Prostate gland (tissue), 2 donors: ENCODE results near the gene SLC66A2. TPM values are rescaled to one million over a fixed set of nuclear protein-coding genes. Genes with fewer than 3 reads are reported as not detected.

Source experiments
- DNase-seq: peaks from one replicate; pipeline ENCODE4 v3.0.0-alpha.2; 2019; ENCODE audit warnings: low spot score
- H3K27ac ChIP-seq, 2 donors: fragments of 200-600 bp; sonication (generic); 2 replicates each; pipeline ENCODE4 v1.5.1; 2017 to 2019
- H3K27me3 ChIP-seq: fragments of 200-600 bp; sonication (generic); replicated peaks from 2 replicates; pipeline ENCODE4 v1.5.1; 2019; ENCODE audit not compliant: insufficient read depth
- H3K36me3 ChIP-seq, 2 donors: fragments of 200-600 bp; sonication (generic); 1 replicate in 1 of 2; 2 replicates in 1 of 2; pipeline versions ENCODE4 v1.5.1 to v1.8.1; 2017 to 2019
- H3K4me1 ChIP-seq: fragments of 200-600 bp; sonication (generic); replicated peaks from 2 replicates; pipeline ENCODE4 v1.5.1; 2019
- H3K4me3 ChIP-seq, 2 donors: fragments of 200-600 bp; sonication (generic); 2 replicates each; pipeline ENCODE4 v1.5.1; 2017 to 2019
- H3K9me3 ChIP-seq: fragments of 200-600 bp; sonication (generic); 2 replicates; pipeline ENCODE4 v1.5.1; 2017
- CTCF ChIP-seq, 4 experiments: fragments of 200-600 bp in 2 of 4; fragments of 450-650 bp in 2 of 4; sonication (generic) in 2 of 4; IDR thresholded peaks; 1 replicate in 3 of 4; 2 replicates in 1 of 4; pipeline ENCODE4 v1.5.1; 2016 to 2019; ENCODE audit warnings: antibody characterized with exemption in 4 of 4, mild to moderate bottlenecking in 2 of 4, moderate library complexity in 2 of 4
- POLR2A ChIP-seq: fragments of 450-650 bp; IDR thresholded peaks from one replicate; pipeline ENCODE4 v1.6.1; 2016; ENCODE audit warnings: antibody characterized with exemption, mild to moderate bottlenecking
- POLR2AphosphoS5 ChIP-seq: sonication (generic); formaldehyde crosslinking; IDR thresholded peaks from one replicate; pipeline ENCODE4 v1.6.1; 2017; ENCODE audit warnings: antibody characterized with exemption
- WGBS: methylation state at CpG from one replicate; pipeline ENCODE4 v1.1.5; 2018; 5-methylcytosine and 5-hydroxymethylcytosine counted together
- intact Hi-C: fragments of 100-400 bp; cut with DNase I; formaldehyde crosslinking; loops from one replicate; pipeline ENCODE4 v1.14.2; 2022
- total RNA-seq, 2 donors: library from RNA; depleted of rRNA; stranded (reverse); fragments of >200 nt; gene quantifications; one replicate each; pipeline ENCODE4 v1.1.0, GENCODE V29; 2016

The SLC66A2 gene
- total RNA-seq, 2 donors from 2014 or later = 37.6 to 74.1 TPM

GRCh38 chr18:79869591-79870300 lies 81.7 kb downstream of the SLC66A2 start:
- WGBS = 91% methylated on average over 31 of the region's 32 CpGs
- Histone ChIP-seq H3K27ac (no peak overlapping the region), H3K4me1 (no peaks in the 10 kb centered on the region), H3K27me3 (peaks cover 11% of the 10 kb centered on the region), H3K9me3 (no peaks in the 10 kb centered on the region), H3K4me3 (no peak overlapping the region), H3K36me3 (no peaks in the 10 kb centered on the region)
- TF ChIP-seq POLR2AphosphoS5 (no peak), POLR2A (no peak), CTCF (IDR thresholded peaks at IDR 0.05) (no peak)
- intact Hi-C loops = no loop called here
- no peak for DNase-seq

- 87% methylated on average over 32 of the region's 32 CpGs for WGBS
- no peak for DNase-seq
- intact Hi-C loops = no loop called here
- no peak for TF ChIP-seq CTCF (IDR thresholded peaks at IDR 0.05)
- TF ChIP-seq POLR2AphosphoS5 = no peak
- TF ChIP-seq POLR2A = no peak
- Histone ChIP-seq H3K4me1 (no peaks in the 10 kb centered on the region), H3K4me3 (no peak overlapping the region), H3K27ac (no peak overlapping the region), H3K36me3 (no peaks in the 10 kb centered on the region), H3K9me3 (no peaks in the 10 kb centered on the region), H3K27me3 (peaks cover 11% of the 10 kb centered on the region)
Observed at GRCh38 chr18:79868811-79869541, 82.5 kb downstream of the SLC66A2 start.

GRCh38 chr18:79868168-79868784 lies 83.2 kb downstream of the SLC66A2 start:
- TF ChIP-seq POLR2A (no peak), POLR2AphosphoS5 (no peak), CTCF (IDR thresholded peaks at IDR 0.05) (no peak)
- Histone ChIP-seq H3K36me3 (no peaks in the 10 kb centered on the region), H3K4me1 (no peaks in the 10 kb centered on the region), H3K4me3 (no peak overlapping the region), H3K27me3 (peaks cover 6% of the 10 kb centered on the region), H3K27ac (no peak overlapping the region), H3K9me3 (no peaks in the 10 kb centered on the region)
- intact Hi-C loops = no loop called here
- WGBS = 87% methylated on average over 29 of the region's 29 CpGs
- DNase-seq = no peak

GRCh38 chr18:79867666-79868065 lies 83.8 kb downstream of the SLC66A2 start:
- WGBS = 82% methylated on average over 16 of the region's 16 CpGs
- peaks cover under 1% of the 10 kb centered on the region for H3K27me3 ChIP-seq

More at GRCh38 chr18:79867666-79868065, 83.8 kb downstream of the SLC66A2 start:
- intact Hi-C loops = no loop called here
- Histone ChIP-seq H3K4me3 (no peak overlapping the region), H3K9me3 (no peaks in the 10 kb centered on the region), H3K36me3 (no peaks in the 10 kb centered on the region), H3K4me1 (no peaks in the 10 kb centered on the region), H3K27ac (no peak overlapping the region)
- TF ChIP-seq POLR2A (no peak), POLR2AphosphoS5 (no peak), CTCF (IDR thresholded peaks at IDR 0.05) (no peak)
- no peak for DNase-seq
